K562 (cell line): ENCODE results near the gene SLC17A6. TPM values are rescaled to one million over a fixed set of nuclear protein-coding genes. Genes with fewer than 3 reads are reported as not detected.

Source experiments
- ADNP ChIP-seq: fragments of 200-800 bp; sonication (Bioruptor generic); IDR thresholded peaks from 2 replicates; pipeline ENCODE4 v1.6.1; 2016; ENCODE audit warnings: missing genetic modification characterization, missing compliant biosample characterization
- ASH1L ChIP-seq: fragments of 450-650 bp; IDR thresholded peaks from 2 replicates; pipeline ENCODE4 v1.6.1; 2018; ENCODE audit warnings: borderline replicate concordance, mild to moderate bottlenecking, low read depth; ENCODE audit not compliant: partially characterized antibody
- CREB1 ChIP-seq, 2 experiments: sonication (generic) in 1 of 2; formaldehyde crosslinking in 1 of 2; IDR thresholded peaks; 2 replicates each; pipeline versions ENCODE4 v1.6.1 to v1.8.0; 2012 to 2022; ENCODE audit warnings: inconsistent platforms in 1 of 2, mild to moderate bottlenecking in 1 of 2, missing genetic modification reagents in 1 of 2, moderate library complexity in 1 of 2
- CTBP1 ChIP-seq: fragments of 450-650 bp; IDR thresholded peaks from 2 replicates; pipeline ENCODE4 v1.6.1; 2016; ENCODE audit warnings: borderline replicate concordance
- DPF2 ChIP-seq: fragments of 450-650 bp; IDR thresholded peaks from 2 replicates; pipeline ENCODE4 v1.6.1; 2016
- KLF16 ChIP-seq: IDR thresholded peaks from 2 replicates; pipeline ENCODE4 v1.6.1; 2016; ENCODE audit warnings: antibody characterized with exemption
- ZBTB43 ChIP-seq: sonication (generic); formaldehyde crosslinking; IDR thresholded peaks from 2 replicates; pipeline ENCODE4 v1.8.0; 2023; ENCODE audit warnings: mild to moderate bottlenecking, missing genetic modification reagents
- polyA plus RNA-seq, 8 experiments: library from polyadenylated mRNA; depleted of rRNA in 4 of 8; stranded (reverse) in 5 of 8; unstranded in 3 of 8; fragments of >200 nt; fragmentation: Nextera tagmentation in 2 of 8; fragmentation: Illumina TruSeq in 1 of 8; extraction: Ambion mirVana in 2 of 8; extraction: Trizol in 1 of 8; gene quantifications; 2 replicates each; pipeline versions ENCODE4 v1.2.1 to v1.2.3, GENCODE V29; 2011 to 2014; ENCODE audit warnings: inconsistent platforms in 1 of 8, missing spikeins in 1 of 8
- total RNA-seq, 7 experiments: library from RNA; depleted of rRNA in 6 of 7; stranded (reverse); fragments of >200 nt in 6 of 7; fragmentation: Illumina TruSeq in 2 of 7; extraction: Trizol in 2 of 7; gene quantifications; 2 replicates each; pipeline versions ENCODE4 v1.2.1 to v1.2.3, GENCODE V29; 2011 to 2021; ENCODE audit warnings: low replicate concordance in 1 of 7
- TF ChIP-seq, protein P1 (sequence below): sonication (generic); formaldehyde crosslinking; IDR thresholded peaks from 2 replicates; pipeline ENCODE4 v1.8.0; 2023; ENCODE audit warnings: missing genetic modification reagents, mild to moderate bottlenecking, borderline replicate concordance
- TF ChIP-seq, protein P2 (sequence below): fragments of 450-650 bp; IDR thresholded peaks from 2 replicates; pipeline ENCODE4 v1.7.1; 2018; ENCODE audit warnings: mild to moderate bottlenecking, low read depth; ENCODE audit not compliant: partially characterized antibody

The SLC17A6 gene
- total and polyA plus RNA-seq, 9 of the 15 experiments (the other 6 are each of a cell fraction or from before 2014, with no cell fraction given) = not detected

GRCh38 chr11:22389526-22390282 is 51.5 kb downstream of the SLC17A6 start (continued):
- TF ChIP-seq, protein P1, sequence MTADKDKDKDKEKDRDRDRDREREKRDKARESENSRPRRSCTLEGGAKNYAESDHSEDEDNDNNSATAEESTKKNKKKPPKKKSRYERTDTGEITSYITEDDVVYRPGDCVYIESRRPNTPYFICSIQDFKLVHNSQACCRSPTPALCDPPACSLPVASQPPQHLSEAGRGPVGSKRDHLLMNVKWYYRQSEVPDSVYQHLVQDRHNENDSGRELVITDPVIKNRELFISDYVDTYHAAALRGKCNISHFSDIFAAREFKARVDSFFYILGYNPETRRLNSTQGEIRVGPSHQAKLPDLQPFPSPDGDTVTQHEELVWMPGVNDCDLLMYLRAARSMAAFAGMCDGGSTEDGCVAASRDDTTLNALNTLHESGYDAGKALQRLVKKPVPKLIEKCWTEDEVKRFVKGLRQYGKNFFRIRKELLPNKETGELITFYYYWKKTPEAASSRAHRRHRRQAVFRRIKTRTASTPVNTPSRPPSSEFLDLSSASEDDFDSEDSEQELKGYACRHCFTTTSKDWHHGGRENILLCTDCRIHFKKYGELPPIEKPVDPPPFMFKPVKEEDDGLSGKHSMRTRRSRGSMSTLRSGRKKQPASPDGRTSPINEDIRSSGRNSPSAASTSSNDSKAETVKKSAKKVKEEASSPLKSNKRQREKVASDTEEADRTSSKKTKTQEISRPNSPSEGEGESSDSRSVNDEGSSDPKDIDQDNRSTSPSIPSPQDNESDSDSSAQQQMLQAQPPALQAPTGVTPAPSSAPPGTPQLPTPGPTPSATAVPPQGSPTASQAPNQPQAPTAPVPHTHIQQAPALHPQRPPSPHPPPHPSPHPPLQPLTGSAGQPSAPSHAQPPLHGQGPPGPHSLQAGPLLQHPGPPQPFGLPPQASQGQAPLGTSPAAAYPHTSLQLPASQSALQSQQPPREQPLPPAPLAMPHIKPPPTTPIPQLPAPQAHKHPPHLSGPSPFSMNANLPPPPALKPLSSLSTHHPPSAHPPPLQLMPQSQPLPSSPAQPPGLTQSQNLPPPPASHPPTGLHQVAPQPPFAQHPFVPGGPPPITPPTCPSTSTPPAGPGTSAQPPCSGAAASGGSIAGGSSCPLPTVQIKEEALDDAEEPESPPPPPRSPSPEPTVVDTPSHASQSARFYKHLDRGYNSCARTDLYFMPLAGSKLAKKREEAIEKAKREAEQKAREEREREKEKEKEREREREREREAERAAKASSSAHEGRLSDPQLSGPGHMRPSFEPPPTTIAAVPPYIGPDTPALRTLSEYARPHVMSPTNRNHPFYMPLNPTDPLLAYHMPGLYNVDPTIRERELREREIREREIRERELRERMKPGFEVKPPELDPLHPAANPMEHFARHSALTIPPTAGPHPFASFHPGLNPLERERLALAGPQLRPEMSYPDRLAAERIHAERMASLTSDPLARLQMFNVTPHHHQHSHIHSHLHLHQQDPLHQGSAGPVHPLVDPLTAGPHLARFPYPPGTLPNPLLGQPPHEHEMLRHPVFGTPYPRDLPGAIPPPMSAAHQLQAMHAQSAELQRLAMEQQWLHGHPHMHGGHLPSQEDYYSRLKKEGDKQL (CRISPR knock-in tag) = no peak
- TF ChIP-seq ASH1L (no peak), ADNP (tag) (no peak), CTBP1 (no peak), CREB1 (IDR thresholded peaks at IDR 0.05) (no peak), CREB1 (CRISPR knock-in tag; IDR thresholded peaks at IDR 0.05) (no peak), DPF2 (no peak), ZBTB43 (CRISPR knock-in tag) (no peak), KLF16 (no peak)
- TF ChIP-seq, protein P2, sequence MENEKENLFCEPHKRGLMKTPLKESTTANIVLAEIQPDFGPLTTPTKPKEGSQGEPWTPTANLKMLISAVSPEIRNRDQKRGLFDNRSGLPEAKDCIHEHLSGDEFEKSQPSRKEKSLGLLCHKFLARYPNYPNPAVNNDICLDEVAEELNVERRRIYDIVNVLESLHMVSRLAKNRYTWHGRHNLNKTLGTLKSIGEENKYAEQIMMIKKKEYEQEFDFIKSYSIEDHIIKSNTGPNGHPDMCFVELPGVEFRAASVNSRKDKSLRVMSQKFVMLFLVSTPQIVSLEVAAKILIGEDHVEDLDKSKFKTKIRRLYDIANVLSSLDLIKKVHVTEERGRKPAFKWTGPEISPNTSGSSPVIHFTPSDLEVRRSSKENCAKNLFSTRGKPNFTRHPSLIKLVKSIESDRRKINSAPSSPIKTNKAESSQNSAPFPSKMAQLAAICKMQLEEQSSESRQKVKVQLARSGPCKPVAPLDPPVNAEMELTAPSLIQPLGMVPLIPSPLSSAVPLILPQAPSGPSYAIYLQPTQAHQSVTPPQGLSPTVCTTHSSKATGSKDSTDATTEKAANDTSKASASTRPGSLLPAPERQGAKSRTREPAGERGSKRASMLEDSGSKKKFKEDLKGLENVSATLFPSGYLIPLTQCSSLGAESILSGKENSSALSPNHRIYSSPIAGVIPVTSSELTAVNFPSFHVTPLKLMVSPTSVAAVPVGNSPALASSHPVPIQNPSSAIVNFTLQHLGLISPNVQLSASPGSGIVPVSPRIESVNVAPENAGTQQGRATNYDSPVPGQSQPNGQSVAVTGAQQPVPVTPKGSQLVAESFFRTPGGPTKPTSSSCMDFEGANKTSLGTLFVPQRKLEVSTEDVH = no peak
- TF ChIP-seq, all 486 proteins: peak for 0
